GM21529 (cell line): ENCODE data around the gene ZSWIM9.

ENCODE experiments used
- ATAC-seq: cut with Tn5 transposase; IDR thresholded peaks from one replicate; pipeline ENCODE4 v1.9.1; 2021; ENCODE audit not compliant: unreplicated experiment

Gene ZSWIM9

GRCh38 chr19:48169939-48170803 is at the start of gene ZSWIM9, which contains the start of gene LIG1:
TSS of gene ZSWIM9 (plus strand) at chr19:48170680. CDS start at chr19:48171803, 1,123 bp downstream.
TSS of gene LIG1 (minus strand) at chr19:48170344. CDS start at chr19:48165566, 4,778 bp downstream.
- ATAC-seq: peak; percentile 77

GRCh38 chr19:48121066-48121465 is 49.4 kb upstream of the ZSWIM9 start:
- no peak for ATAC-seq

GRCh38 chr19:48121909-48122371 is 48.5 kb upstream of the ZSWIM9 start:
- no peak for ATAC-seq

- ATAC-seq: no peak
Measured at GRCh38 chr19:48122421-48122820, 48.1 kb upstream of the ZSWIM9 start.

GRCh38 chr19:48123907-48124651 is 46.4 kb upstream of the ZSWIM9 start:
- ATAC-seq: no peak

- ATAC-seq: no peak
Measured at GRCh38 chr19:48127561-48127960, 42.9 kb upstream of the ZSWIM9 start.

- ATAC-seq: no peak
Measured at GRCh38 chr19:48133094-48133493, 37.4 kb upstream of the ZSWIM9 start.

- no peak for ATAC-seq
Measured at GRCh38 chr19:48135411-48135810, 35.1 kb upstream of the ZSWIM9 start.

GRCh38 chr19:48136547-48136946 is 33.9 kb upstream of the ZSWIM9 start:
- no peak for ATAC-seq

GRCh38 chr19:48137411-48137810 is 33.1 kb upstream of the ZSWIM9 start:
- ATAC-seq: no peak

- no peak for ATAC-seq
Measured at GRCh38 chr19:48139053-48139452, 31.4 kb upstream of the ZSWIM9 start.

GRCh38 chr19:48147597-48148175 is 22.8 kb upstream of the ZSWIM9 start:
- no peak for ATAC-seq

GRCh38 chr19:48148576-48148975 is 21.9 kb upstream of the ZSWIM9 start:
- ATAC-seq: no peak

GRCh38 chr19:48149430-48149829 is 21.1 kb upstream of the ZSWIM9 start:
- no peak for ATAC-seq

- ATAC-seq: no peak
Measured at GRCh38 chr19:48152551-48152950, 17.9 kb upstream of the ZSWIM9 start.

GRCh38 chr19:48154003-48154402 is 16.5 kb upstream of the ZSWIM9 start:
- ATAC-seq: no peak

GRCh38 chr19:48158210-48158790 is 12.2 kb upstream of the ZSWIM9 start:
- ATAC-seq: no peak

GRCh38 chr19:48168689-48169088 is 1.8 kb upstream of the ZSWIM9 start:
- ATAC-seq: no peak

GRCh38 chr19:48169578-48169938 is 922 bp upstream of the ZSWIM9 start:
- ATAC-seq: peak; percentile 22

GRCh38 chr19:48170817-48171347 is 402 bp downstream of the ZSWIM9 start:
- ATAC-seq: no peak

GRCh38 chr19:48171710-48172109 is 1.2 kb downstream of the ZSWIM9 start:
- ATAC-seq: no peak
